NCI-H146 treated with DMSO at 0.1 percent for 48 hours (cell line): ENCODE measurements around the gene GRIP1.
"Not testable (repeated sequence)": the region's sequence is repeated elsewhere in the genome, so short reads cannot be mapped to it uniquely, and the experiment has no call there.

Experiments
- DNase-seq: peaks from one replicate; lab custom pipeline; 2025; ENCODE audit not compliant: unreplicated experiment; lab: John Stamatoyannopoulos, UW

The GRIP1 gene

GRCh38 chr12:66541426-66541825, 137.4 kb downstream of the GRIP1 start:
- DNase-seq: no peak

GRCh38 chr12:66539431-66539830, 139.4 kb downstream of the GRIP1 start:
- no peak for DNase-seq

DNA sequence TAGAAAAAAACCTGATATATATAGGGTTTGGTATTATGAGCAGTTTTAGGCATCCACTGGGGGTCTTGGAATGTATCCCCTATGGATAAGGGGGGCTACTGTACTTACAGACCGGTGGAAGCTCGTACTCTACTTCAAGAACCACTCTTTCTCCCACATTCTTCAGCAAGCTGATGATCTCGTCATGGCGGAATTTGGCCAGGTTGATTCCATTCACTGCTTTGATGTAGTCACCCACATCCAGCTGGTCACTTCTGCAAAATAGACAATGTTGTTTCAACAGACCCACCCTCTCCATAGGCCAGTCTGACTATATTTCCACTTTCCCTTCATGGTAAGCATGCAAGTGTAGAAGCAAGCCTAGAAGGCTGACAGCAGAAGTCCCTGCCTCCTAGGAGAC, 139.9 kb downstream of the GRIP1 start:
- no peak for DNase-seq

DNA sequence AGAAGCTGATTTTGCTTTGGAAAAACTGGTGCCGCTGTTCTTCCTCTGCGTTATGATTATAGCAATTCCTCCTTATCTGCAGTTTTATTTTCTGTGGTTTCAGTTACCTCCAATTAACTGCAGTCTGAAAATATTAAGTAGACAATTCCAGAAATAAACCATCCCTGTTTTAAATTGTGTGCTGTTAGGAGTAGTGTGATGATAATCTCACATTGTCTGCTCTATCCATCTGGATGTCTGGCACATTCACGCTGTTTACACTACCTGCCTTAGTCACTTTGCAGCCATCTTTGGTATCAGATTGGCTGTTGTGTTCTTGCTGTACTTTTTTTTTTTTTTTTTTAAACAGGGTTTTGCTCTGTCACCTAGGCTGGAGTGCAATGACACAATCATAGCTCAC, 141.0 kb downstream of the GRIP1 start:
- DNase-seq: no peak

- no peak for DNase-seq
Measured at GRCh38 chr12:66533767-66534166, 145.1 kb downstream of the GRIP1 start.

- DNase-seq: no peak
Measured at GRCh38 chr12:66531766-66532165, 147.1 kb downstream of the GRIP1 start.

GRCh38 chr12:66529934-66530333, 148.9 kb downstream of the GRIP1 start:
- DNase-seq: no peak

- no peak for DNase-seq
Measured at GRCh38 chr12:66516561-66516960, 162.3 kb downstream of the GRIP1 start.

DNA sequence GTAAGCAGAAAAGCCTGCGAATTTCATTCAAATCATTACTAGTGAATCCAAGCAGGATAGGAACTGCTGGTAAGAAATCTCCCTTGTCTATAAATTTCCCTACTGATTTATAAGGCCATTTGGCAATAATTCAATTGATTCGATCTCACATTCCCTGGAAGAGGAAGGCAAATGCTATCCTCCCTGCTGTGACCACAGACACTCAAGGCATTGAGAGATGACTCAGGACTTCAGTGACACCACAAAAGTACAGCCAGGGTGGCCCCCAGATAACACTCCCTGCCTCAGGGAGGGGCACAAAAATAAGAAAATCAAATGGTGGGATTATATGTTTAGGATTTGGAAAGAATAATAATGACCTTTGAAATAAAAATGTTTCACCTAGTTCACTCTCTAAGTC, 162.7 kb downstream of the GRIP1 start:
- DNase-seq: no peak

- no peak for DNase-seq
Measured at GRCh38 chr12:66514581-66514980, 164.3 kb downstream of the GRIP1 start.

- no peak for DNase-seq
Measured at GRCh38 chr12:66508025-66508424, 170.9 kb downstream of the GRIP1 start.

- DNase-seq: no peak
Measured at GRCh38 chr12:66503746-66504145, 175.1 kb downstream of the GRIP1 start.

- DNase-seq: no peak
Measured at GRCh38 chr12:66502911-66503310, 176.0 kb downstream of the GRIP1 start.

DNA sequence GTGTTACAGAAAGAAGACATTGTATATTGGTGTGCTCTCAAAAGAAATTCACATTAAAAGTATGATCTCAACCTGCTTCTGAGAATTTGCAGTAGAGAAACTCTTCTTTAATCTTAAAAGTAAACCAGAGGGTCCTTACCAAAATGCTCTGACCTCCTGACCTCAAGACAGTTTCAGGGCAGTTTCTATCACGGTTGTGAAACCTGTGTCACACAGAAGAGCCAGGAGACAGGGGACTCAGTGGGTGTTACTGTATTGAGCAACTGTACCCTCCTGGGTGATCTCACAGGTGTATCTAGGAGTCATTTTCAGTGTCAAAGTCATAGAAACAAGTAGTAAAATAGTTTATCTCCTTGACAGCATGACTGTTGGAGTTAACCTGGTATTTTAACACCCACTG, 178.0 kb downstream of the GRIP1 start:
- DNase-seq: no peak

DNA sequence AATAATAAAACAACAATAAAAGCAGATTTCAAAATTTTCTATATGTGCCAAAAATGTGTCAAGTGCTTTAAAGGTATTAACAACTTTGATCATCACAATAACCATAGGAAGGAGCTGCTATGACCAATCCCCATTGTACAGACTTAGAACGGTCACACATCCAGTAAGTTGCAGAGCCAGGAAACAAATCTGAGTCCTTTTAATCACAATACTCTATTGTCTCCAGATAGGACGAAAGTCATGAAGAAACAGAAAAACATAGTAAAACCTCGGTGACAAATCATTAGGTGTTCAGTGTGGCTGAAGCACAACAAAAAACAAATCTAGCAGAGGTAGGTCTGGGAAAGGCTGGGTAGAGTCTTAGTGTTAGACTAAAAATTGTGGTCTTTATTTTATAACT, 178.8 kb downstream of the GRIP1 start:
- DNase-seq: no peak

DNA sequence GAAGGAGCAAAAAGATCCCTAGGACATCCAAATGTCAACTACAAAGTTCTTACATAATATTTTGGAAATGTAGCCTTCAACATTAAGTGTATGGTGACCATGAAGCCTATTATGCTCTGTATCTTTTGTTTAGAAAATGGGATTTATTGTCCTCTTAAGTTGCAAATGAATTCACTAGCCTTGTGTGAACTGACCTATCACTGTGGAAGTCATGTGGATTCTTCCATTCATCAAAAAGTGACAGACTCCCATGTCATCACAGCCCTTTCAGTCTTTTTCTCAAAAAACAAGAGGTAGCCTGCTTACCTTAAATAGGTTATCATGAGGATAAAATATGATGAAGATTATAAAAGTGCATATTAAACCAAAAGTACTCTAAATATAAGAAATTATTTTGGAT, 179.9 kb downstream of the GRIP1 start:
- no peak for DNase-seq

GRCh38 chr12:66498059-66498458, 180.8 kb downstream of the GRIP1 start:
- DNase-seq: not testable (repeated sequence)

GRCh38 chr12:66497008-66497897, 181.6 kb downstream of the GRIP1 start:
- no peak for DNase-seq

DNA sequence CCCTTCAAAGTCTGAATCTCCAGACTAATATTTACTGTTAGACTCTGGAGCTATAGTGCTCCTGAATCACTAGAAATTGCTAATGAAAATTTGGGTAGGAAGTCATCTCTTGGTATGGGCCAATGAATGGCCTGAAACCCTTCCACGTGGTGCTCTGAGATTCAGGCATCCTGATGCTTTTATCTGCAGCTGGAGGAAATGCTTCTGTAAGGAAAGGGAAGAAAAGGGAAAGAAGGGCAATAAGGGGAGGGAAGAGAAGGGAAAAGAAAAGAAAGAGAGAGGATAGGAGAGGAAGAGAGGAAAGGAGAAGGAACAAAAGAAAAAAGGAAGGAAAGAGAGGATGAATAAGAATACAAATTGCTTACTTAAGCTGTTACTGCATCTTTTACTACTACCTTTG, 182.3 kb downstream of the GRIP1 start:
- DNase-seq: no peak

- no peak for DNase-seq
Measured at GRCh38 chr12:66495709-66496108, 183.2 kb downstream of the GRIP1 start.

- no peak for DNase-seq
Measured at GRCh38 chr12:66493819-66494218, 185.1 kb downstream of the GRIP1 start.

- DNase-seq: no peak
Measured at GRCh38 chr12:66491853-66492252, 187.0 kb downstream of the GRIP1 start.
